Fibroblast of lung (primary cell): ENCODE data around the gene KRT222.

Experiments used
- CTCF ChIP-seq, 2 donors: IDR thresholded peaks in 1 of 2; conservative IDR thresholded peaks in 1 of 2; 1 replicate in 1 of 2; 2 replicates in 1 of 2; pipeline ENCODE4 v1.5.1; 2011 to 2012; ENCODE audit warnings: low read length in 2 of 2, control low read depth in 1 of 2, inconsistent platforms in 1 of 2, low read depth in 1 of 2, mild to moderate bottlenecking in 1 of 2
- EZH2 ChIP-seq: IDR thresholded peaks from 2 replicates; pipeline ENCODE4 v1.5.1; 2012; ENCODE audit warnings: low read length, control low read depth, mild to moderate bottlenecking; ENCODE audit errors: missing control alignments

GRCh38 chr17:40607641-40608040, 57.3 kb downstream of the KRT222 start:
- TF ChIP-seq CTCF (conservative IDR thresholded peaks at IDR 0.05 in 1 of 2, IDR thresholded peaks at IDR 0.05 in 1 of 2; ENCODE audit: low read depth in 1 of 2, low read length in 2 of 2) (no peak), EZH2 (no peak)
